ENCODE results near the gene GRIN3B. TPM values are rescaled to one million over a fixed set of nuclear protein-coding genes. Genes with fewer than 3 reads are reported as not detected.
A peak's percentile ranks its signal among the peaks of the same experiment; 100 is the strongest.
"Not testable (repeated sequence)": the region's sequence is repeated elsewhere in the genome, so short reads cannot be mapped to it uniquely, and the experiment has no call there.

GRIN3B gene
- total RNA-seq, 2 experiments from 2014 or later = not detected

- peaks cover 17% of the 10 kb centered on the region for H3K4me1 Mint-ChIP-seq
- ATAC-seq (ENCODE audit: low read depth) = no peak
Observed at GRCh38 chr19:1018932-1019615, 18.9 kb downstream of the GRIN3B start.

GRCh38 chr19:1019616-1019961 is 19.4 kb downstream of the GRIN3B start:
- POLR2A ChIA-PET = interaction anchor here (0.6 to 1.9 kb wide), 12 partner anchors 22 to 127 kb away, joined by 3 to 9 read pairs (median 4); partner anchors contain the start of genes ARHGAP45, MED16, RNU6-9 and WDR18
- ATAC-seq (ENCODE audit: low read depth) (no peak), DNase-seq (no peak)
- peaks cover 17% of the 10 kb centered on the region for H3K4me1 Mint-ChIP-seq
- H3K27ac Mint-ChIP-seq = peak overlapping the region; percentile 88
- no peaks in the 10 kb centered on the region for H3K9me3 Mint-ChIP-seq
- peaks cover 2% of the 10 kb centered on the region for H3K36me3 Mint-ChIP-seq
- peak overlapping the region; percentile 90 for H3K4me3 Mint-ChIP-seq
- H3K27me3 Mint-ChIP-seq = no peaks in the 10 kb centered on the region

More at GRCh38 chr19:1018932-1019615, 18.9 kb downstream of the GRIN3B start:
- Mint-ChIP-seq H3K27me3 (no peaks in the 10 kb centered on the region), H3K4me3 (peak overlapping the region; percentile 90), H3K9me3 (no peaks in the 10 kb centered on the region), H3K36me3 (peaks cover 2% of the 10 kb centered on the region), H3K27ac (peak overlapping the region; percentile 63)
- DNase-seq = no peak
- POLR2A ChIA-PET = interaction anchor here (0.7 to 1.9 kb wide), 12 partner anchors 20 to 250 kb away, joined by 3 to 9 read pairs (median 4); partner anchors contain the start of genes ARHGAP45, MED16, RNU6-9 and WDR18

- no peak for DNase-seq
- peak overlapping the region; percentile 88 for H3K27ac Mint-ChIP-seq
- peaks cover 2% of the 10 kb centered on the region for H3K36me3 Mint-ChIP-seq
- H3K4me1 Mint-ChIP-seq = peaks cover 19% of the 10 kb centered on the region
- H3K4me3 Mint-ChIP-seq = peak overlapping the region; percentile 90
- no peak for ATAC-seq (ENCODE audit: low read depth)
- POLR2A ChIA-PET = interaction anchor here (0.6 to 1.9 kb wide), 12 partner anchors 23 to 127 kb away, joined by 3 to 9 read pairs (median 4); partner anchors contain the start of genes ARHGAP45, MED16, RNU6-9 and WDR18
- H3K9me3 Mint-ChIP-seq = no peaks in the 10 kb centered on the region
- H3K27me3 Mint-ChIP-seq = no peaks in the 10 kb centered on the region
Observed at GRCh38 chr19:1019980-1020867, 20.0 kb downstream of the GRIN3B start.

- Mint-ChIP-seq H3K27me3 (no peaks in the 10 kb centered on the region), H3K36me3 (peaks cover 2% of the 10 kb centered on the region), H3K27ac (peak within 1 kb of the TSS; percentile 99), H3K9me3 (no peaks in the 10 kb centered on the region), H3K4me3 (peak within 1 kb of the TSS; percentile 90), H3K4me1 (peaks cover 20% of the 10 kb centered on the region)
- POLR2A ChIA-PET = interaction anchor here (0.7 to 3.4 kb wide), 17 partner anchors 10 to 248 kb away, joined by 3 to 52 read pairs (median 7); partner anchors contain the start of genes ABCA7, ARHGAP45, CIRBP and WDR18
- DNase-seq (peak; percentile 97), ATAC-seq (ENCODE audit: low read depth) (peak; percentile 86)
Observed at GRCh38 chr19:1020868-1021425, 20.7 kb downstream of the GRIN3B start, which contains the start of gene TMEM259. Gene TMEM259, minus strand, starts transcription at chr19:1021123. Its CDS starts 127 bp downstream, at chr19:1020996.

GRCh38 chr19:1023883-1024188 is 23.6 kb downstream of the GRIN3B start:
- ATAC-seq (ENCODE audit: low read depth); H3K27ac Mint-ChIP-seq; H3K4me3 Mint-ChIP-seq; DNase-seq; H3K36me3 Mint-ChIP-seq; H3K27me3 Mint-ChIP-seq; H3K9me3 Mint-ChIP-seq: not testable (repeated sequence)
- POLR2A ChIA-PET = interaction anchor here (3.4 kb wide), 1 partner anchor 43 kb away, joined by 52 read pairs; the partner anchor contains the start of gene ARHGAP45
- H3K4me1 Mint-ChIP-seq = peaks cover 11% of the 10 kb centered on the region

GRCh38 chr19:1025080-1025479 is 24.9 kb downstream of the GRIN3B start:
- not testable (repeated sequence) for H3K36me3 Mint-ChIP-seq; DNase-seq; H3K9me3 Mint-ChIP-seq; H3K4me3 Mint-ChIP-seq; H3K27ac Mint-ChIP-seq; H3K27me3 Mint-ChIP-seq; ATAC-seq (ENCODE audit: low read depth)
- POLR2A ChIA-PET = interaction anchor here (6.2 to 7.0 kb wide), 4 partner anchors 14 to 63 kb away, joined by 73 to 130 read pairs (median 83); partner anchors contain the start of genes ABCA7 and ARHGAP45
- peaks cover 14% of the 10 kb centered on the region for H3K4me1 Mint-ChIP-seq

GRCh38 chr19:1025960-1026782 is 26.0 kb downstream of the GRIN3B start, which contains the start of gene CNN2:
Gene CNN2, plus strand, starts transcription at chr19:1026608. Its CDS starts 54 bp downstream, at chr19:1026662.
- ATAC-seq (ENCODE audit: low read depth) (peak; percentile 59), DNase-seq (peak; percentile 84)
- peak within 1 kb of the TSS; percentile 96 for H3K4me3 Mint-ChIP-seq
- H3K27me3 Mint-ChIP-seq = no peaks in the 10 kb centered on the region
- H3K4me1 Mint-ChIP-seq = peaks cover 19% of the 10 kb centered on the region
- no peaks in the 10 kb centered on the region for H3K9me3 Mint-ChIP-seq
- POLR2A ChIA-PET = interaction anchor here (0.5 to 7.0 kb wide), 10 partner anchors 12 to 243 kb away, joined by 3 to 130 read pairs (median 6); partner anchors contain the start of genes ABCA7, ARHGAP45, CIRBP and POLR2E
- H3K36me3 Mint-ChIP-seq = peaks cover 13% of the 10 kb centered on the region
- peak within 1 kb of the TSS; percentile 92 for H3K27ac Mint-ChIP-seq

- Mint-ChIP-seq H3K9me3 (no peaks in the 10 kb centered on the region), H3K4me1 (peaks cover 15% of the 10 kb centered on the region), H3K4me3 (peak overlapping the region; percentile 96), H3K27ac (peak overlapping the region; percentile 92), H3K27me3 (no peaks in the 10 kb centered on the region), H3K36me3 (peaks cover 13% of the 10 kb centered on the region)
- ATAC-seq (ENCODE audit: low read depth) = peak; percentile 4
- POLR2A ChIA-PET = interaction anchor here (0.7 to 7.0 kb wide), 12 partner anchors 12 to 248 kb away, joined by 3 to 130 read pairs (median 4); partner anchors contain the start of genes ABCA7, ARHGAP45, CIRBP and FAM174C
- peak; percentile 62 for DNase-seq
Observed at GRCh38 chr19:1026783-1027649, 26.8 kb downstream of the GRIN3B start.

GRCh38 chr19:1027650-1028061 is 27.4 kb downstream of the GRIN3B start:
- Mint-ChIP-seq H3K4me1 (peaks cover 15% of the 10 kb centered on the region), H3K4me3 (peak overlapping the region; percentile 96), H3K27me3 (no peaks in the 10 kb centered on the region), H3K9me3 (no peaks in the 10 kb centered on the region), H3K27ac (peak overlapping the region; percentile 92), H3K36me3 (peaks cover 18% of the 10 kb centered on the region)
- ATAC-seq (ENCODE audit: low read depth) (peak; percentile 22), DNase-seq (no peak)
- POLR2A ChIA-PET = interaction anchor here (0.7 to 7.0 kb wide), 11 partner anchors 11 to 248 kb away, joined by 3 to 130 read pairs (median 4); partner anchors contain the start of genes ABCA7, ARHGAP45, CIRBP and FAM174C

GRCh38 chr19:1028062-1028926 is 28.1 kb downstream of the GRIN3B start:
- Mint-ChIP-seq H3K4me3 (peak overlapping the region; percentile 92), H3K27ac (peak overlapping the region; percentile 87), H3K9me3 (no peaks in the 10 kb centered on the region), H3K36me3 (peaks cover 23% of the 10 kb centered on the region), H3K4me1 (peaks cover 19% of the 10 kb centered on the region), H3K27me3 (no peaks in the 10 kb centered on the region)
- DNase-seq (peak; percentile 78), ATAC-seq (ENCODE audit: low read depth) (peak; percentile 52)
- POLR2A ChIA-PET = interaction anchor here (0.5 to 7.0 kb wide), 13 partner anchors 10 to 1596 kb away, joined by 3 to 130 read pairs (median 4); partner anchors contain the start of genes ABCA7, ARHGAP45, CIRBP and FAM174C

Measured in activated naive CD8-positive, alpha-beta T cell treated with anti-CD3 and anti-CD28 coated beads, Interleukin-2, amount 10 ng/mL, durations not matched to agents 7 days and 5 days (primary cell).